SU-DHL-6 (cell line): Measurements from ENCODE around the gene SERBP1.

Experiments
- H2AFZ ChIP-seq: fragments of 200-600 bp; sonication (generic); 2 replicates; pipeline ENCODE4 v1.6.1; 2014; ENCODE audit warnings: low read depth, mild to moderate bottlenecking, moderate library complexity, mixed read lengths, antibody characterized with exemption, low read length; ENCODE audit not compliant: severe bottlenecking
- H3F3A ChIP-seq: fragments of 200-600 bp; shearing (Covaris generic); 2 replicates; pipeline ENCODE4 v1.6.0; 2016; ENCODE audit warnings: antibody characterized with exemption, mild to moderate bottlenecking; ENCODE audit not compliant: insufficient read depth
- H3K27ac ChIP-seq: fragments of 200-600 bp; sonication (generic); 2 replicates; pipeline ENCODE4 v1.5.1; 2016; ENCODE audit warnings: low read depth, mild to moderate bottlenecking, low read length, moderate library complexity, mixed read lengths
- H3K27me3 ChIP-seq: fragments of 200-600 bp; sonication (generic), shearing (Covaris generic); 2 replicates; pipeline ENCODE4 v1.6.0; 2014; ENCODE audit warnings: mild to moderate bottlenecking, low read length
- H3K36me3 ChIP-seq: fragments of 200-600 bp; sonication (generic); 2 replicates; pipeline ENCODE4 v1.6.1; 2014; ENCODE audit warnings: mild to moderate bottlenecking, low read length, mixed read lengths
- H3K4me2 ChIP-seq: fragments of 300-600, 200-600 bp; shearing (Covaris generic), sonication (generic); 2 replicates; pipeline ENCODE4 v1.6.0; 2014; ENCODE audit warnings: low read length, low read depth, mild to moderate bottlenecking; ENCODE audit not compliant: poor library complexity, severe bottlenecking
- H3K4me3 ChIP-seq: fragments of 200-600 bp; sonication (generic); 2 replicates; pipeline ENCODE4 v1.5.1; 2014; ENCODE audit warnings: antibody characterized with exemption, low read length, mild to moderate bottlenecking, mixed read lengths; ENCODE audit not compliant: insufficient read depth, poor library complexity, severe bottlenecking
- H3K79me2 ChIP-seq: fragments of 200-600 bp; sonication (generic); 2 replicates; pipeline ENCODE4 v1.6.1; 2014; ENCODE audit warnings: mild to moderate bottlenecking, low read length, moderate library complexity; ENCODE audit not compliant: insufficient read depth
- H3K9ac ChIP-seq: fragments of 200-600 bp; sonication (generic); 2 replicates; pipeline ENCODE4 v1.7.0; 2014; ENCODE audit warnings: mild to moderate bottlenecking, low read length
- H3K9me2 ChIP-seq: fragments of 200-600 bp; sonication (generic); replicated peaks from 2 replicates; pipeline ENCODE4 v1.6.1; 2014; ENCODE audit warnings: low read length; ENCODE audit not compliant: insufficient read depth
- H3K9me3 ChIP-seq: fragments of 200-600 bp; sonication (generic); 2 replicates; pipeline ENCODE4 v1.6.1; 2014; ENCODE audit warnings: low read length, mixed read lengths; ENCODE audit not compliant: insufficient read depth
- H4K20me1 ChIP-seq: fragments of 200-600 bp; sonication (generic); 2 replicates; pipeline ENCODE4 v1.6.1; 2014; ENCODE audit warnings: low read depth, mild to moderate bottlenecking, antibody characterized with exemption, low read length, moderate library complexity, mixed read lengths
- CTCF ChIP-seq: fragments of 200-600 bp; sonication (generic); IDR thresholded peaks from one replicate; pipeline ENCODE4 v1.5.1; 2017; ENCODE audit warnings: antibody characterized with exemption, mild to moderate bottlenecking, low read length, moderate library complexity; ENCODE audit not compliant: insufficient read depth, poor library complexity, severe bottlenecking
- EZH2phosphoT487 ChIP-seq: fragments of 200-600 bp; sonication (generic), shearing (Covaris generic); conservative IDR thresholded peaks from 2 replicates; pipeline ENCODE4 v1.6.1; 2018; ENCODE audit warnings: mild to moderate bottlenecking, antibody characterized with exemption, low read length, moderate library complexity, mixed read lengths

Gene SERBP1

GRCh38 chr1:67371681-67372080 lies 58.5 kb downstream of the SERBP1 start:
- Histone ChIP-seq H3K27ac (no peak overlapping the region), H2AFZ (no peak overlapping the region), H3K4me3 (no peak overlapping the region), H3K9ac (no peak overlapping the region), H3K27me3 (no peaks in the 10 kb centered on the region), H3K9me3 (no peaks in the 10 kb centered on the region), H3F3A (no peaks in the 10 kb centered on the region), H3K79me2 (no peaks in the 10 kb centered on the region), H3K9me2 (no peaks in the 10 kb centered on the region), H3K36me3 (no peaks in the 10 kb centered on the region), H4K20me1 (no peaks in the 10 kb centered on the region), H3K4me2 (no peak overlapping the region)
- TF ChIP-seq CTCF: no peak
- no peak for TF ChIP-seq EZH2phosphoT487

GRCh38 chr1:67371043-67371442 lies 59.2 kb downstream of the SERBP1 start:
- no peaks in the 10 kb centered on the region for H4K20me1 ChIP-seq
- no peak overlapping the region for H3K4me2 ChIP-seq
- H3K27ac ChIP-seq: no peak overlapping the region
- H2AFZ ChIP-seq: no peak overlapping the region
- H3K36me3 ChIP-seq: no peaks in the 10 kb centered on the region
- no peak for TF ChIP-seq EZH2phosphoT487
- TF ChIP-seq CTCF: no peak
- H3K9me3 ChIP-seq: no peaks in the 10 kb centered on the region
- H3K9ac ChIP-seq: no peak overlapping the region
- no peaks in the 10 kb centered on the region for H3F3A ChIP-seq
- H3K79me2 ChIP-seq: no peaks in the 10 kb centered on the region
- no peaks in the 10 kb centered on the region for H3K27me3 ChIP-seq
- H3K4me3 ChIP-seq: no peak overlapping the region
- no peaks in the 10 kb centered on the region for H3K9me2 ChIP-seq

- Histone ChIP-seq H3K4me3 (no peak overlapping the region), H3K79me2 (no peaks in the 10 kb centered on the region), H4K20me1 (no peaks in the 10 kb centered on the region), H3F3A (no peaks in the 10 kb centered on the region), H3K9me2 (no peaks in the 10 kb centered on the region), H2AFZ (no peak overlapping the region), H3K4me2 (no peak overlapping the region), H3K27ac (no peak overlapping the region), H3K36me3 (no peaks in the 10 kb centered on the region), H3K27me3 (no peaks in the 10 kb centered on the region), H3K9me3 (no peaks in the 10 kb centered on the region), H3K9ac (no peak overlapping the region)
- TF ChIP-seq EZH2phosphoT487 (no peak), CTCF (no peak)
Measured at GRCh38 chr1:67368046-67368514, 62.1 kb downstream of the SERBP1 start.
